DMS153 treated with DMSO at 0.1 percent for 48 hours (cell line): ENCODE data around the gene ZNF497.
"Not testable (repeated sequence)": the region's sequence is repeated elsewhere in the genome, so short reads cannot be mapped to it uniquely, and the experiment has no call there.

Source experiments
- DNase-seq: peaks from one replicate; lab custom pipeline; 2025; ENCODE audit not compliant: unreplicated experiment; lab: John Stamatoyannopoulos, UW

Gene ZNF497

DNA sequence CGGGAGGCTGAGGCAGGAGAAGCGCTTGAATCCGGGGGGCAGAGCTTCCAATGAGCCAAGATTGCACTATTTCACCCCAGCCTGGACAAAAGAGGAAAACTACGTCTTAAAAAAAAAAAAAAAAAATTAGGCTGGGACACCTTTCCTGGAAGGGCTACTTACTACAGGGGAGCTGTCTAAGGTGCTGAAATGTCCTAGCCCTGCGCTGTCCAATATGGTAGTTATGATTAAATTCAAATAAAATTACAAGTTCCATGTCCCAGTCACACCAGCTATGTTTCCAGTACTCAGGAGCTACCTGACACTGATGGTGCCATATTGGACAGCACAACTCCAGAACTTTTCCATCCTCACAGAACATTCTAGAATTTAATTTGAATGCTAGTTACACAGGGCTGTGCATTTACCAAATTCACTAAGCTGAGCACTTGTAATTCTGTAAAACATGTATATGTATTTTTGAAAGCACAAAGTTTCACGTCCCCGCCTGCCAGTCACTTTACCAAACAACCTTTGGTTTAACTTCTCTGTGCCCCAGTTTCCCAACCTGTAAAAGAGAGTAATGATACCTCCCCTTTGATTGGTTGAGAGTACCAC, 45.0 kb downstream of the ZNF497 start:
- no peak for DNase-seq

DNA sequence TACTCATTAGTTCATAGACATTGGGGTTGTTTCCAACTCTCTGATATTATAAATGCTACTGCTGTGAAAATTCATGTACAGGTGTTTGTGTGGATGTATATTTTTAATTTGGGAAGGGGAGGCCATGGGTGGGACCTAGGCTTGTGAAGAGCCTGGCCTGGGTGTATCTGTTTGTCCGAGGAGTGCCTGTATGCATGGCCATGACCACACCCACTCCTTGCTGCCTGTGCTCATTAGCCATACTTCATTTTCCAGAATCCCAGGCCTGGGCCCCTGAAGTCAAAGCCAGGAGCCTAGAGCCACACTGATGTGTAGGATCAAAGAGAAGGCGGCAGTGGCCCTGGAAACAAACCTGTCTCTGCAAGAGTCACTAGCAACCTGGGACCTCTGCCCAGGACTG, 47.0 kb downstream of the ZNF497 start:
- DNase-seq: no peak

DNA sequence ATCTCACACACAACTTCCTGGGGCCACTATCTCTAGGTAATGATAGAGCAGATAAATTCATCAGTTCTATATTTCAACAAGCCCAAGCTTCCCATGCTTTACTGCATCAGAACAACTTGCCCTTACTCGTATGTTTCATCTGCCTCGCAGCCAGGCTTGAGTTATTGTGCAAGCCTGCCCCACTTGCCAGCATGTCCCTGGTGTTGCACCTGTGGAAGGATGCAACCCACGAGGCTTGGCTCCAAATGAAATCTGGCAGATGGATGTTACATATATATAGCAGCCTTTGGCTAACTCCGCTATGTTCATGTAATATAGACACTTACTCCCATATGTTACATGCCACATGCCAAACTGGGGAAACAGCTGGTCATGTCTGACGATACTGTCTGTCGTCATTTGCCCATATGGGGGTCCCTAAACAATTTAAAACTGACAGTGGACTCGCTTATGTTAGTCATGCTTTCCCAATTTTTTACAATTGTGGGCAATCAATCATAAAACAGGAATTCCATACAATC, 51.1 kb downstream of the ZNF497 start:
- no peak for DNase-seq

GRCh38 chr19:58310685-58311084, 51.9 kb downstream of the ZNF497 start:
- DNase-seq: not testable (repeated sequence)

DNA sequence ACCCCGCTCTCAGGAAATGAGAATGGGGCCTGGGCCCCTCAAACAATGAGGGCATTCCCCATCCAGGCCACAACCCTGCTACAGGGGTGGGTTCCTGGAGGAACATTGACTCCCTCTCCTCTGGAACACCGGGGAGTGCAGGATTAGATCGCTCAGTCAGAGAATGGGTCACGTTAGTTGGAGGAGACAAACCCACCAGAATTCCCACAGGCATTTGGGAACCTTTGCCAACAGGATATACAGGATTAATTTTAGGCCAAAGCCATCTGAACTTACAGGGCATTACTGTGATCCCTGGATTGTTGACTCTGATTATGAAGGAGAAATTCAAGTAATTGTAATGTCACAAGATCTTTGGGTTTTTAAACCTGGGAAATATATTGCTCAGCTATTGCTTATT, 54.8 kb downstream of the ZNF497 start:
- no peak for DNase-seq

- DNase-seq: no peak
Measured at GRCh38 chr19:58305932-58306323, 56.6 kb downstream of the ZNF497 start.

DNA sequence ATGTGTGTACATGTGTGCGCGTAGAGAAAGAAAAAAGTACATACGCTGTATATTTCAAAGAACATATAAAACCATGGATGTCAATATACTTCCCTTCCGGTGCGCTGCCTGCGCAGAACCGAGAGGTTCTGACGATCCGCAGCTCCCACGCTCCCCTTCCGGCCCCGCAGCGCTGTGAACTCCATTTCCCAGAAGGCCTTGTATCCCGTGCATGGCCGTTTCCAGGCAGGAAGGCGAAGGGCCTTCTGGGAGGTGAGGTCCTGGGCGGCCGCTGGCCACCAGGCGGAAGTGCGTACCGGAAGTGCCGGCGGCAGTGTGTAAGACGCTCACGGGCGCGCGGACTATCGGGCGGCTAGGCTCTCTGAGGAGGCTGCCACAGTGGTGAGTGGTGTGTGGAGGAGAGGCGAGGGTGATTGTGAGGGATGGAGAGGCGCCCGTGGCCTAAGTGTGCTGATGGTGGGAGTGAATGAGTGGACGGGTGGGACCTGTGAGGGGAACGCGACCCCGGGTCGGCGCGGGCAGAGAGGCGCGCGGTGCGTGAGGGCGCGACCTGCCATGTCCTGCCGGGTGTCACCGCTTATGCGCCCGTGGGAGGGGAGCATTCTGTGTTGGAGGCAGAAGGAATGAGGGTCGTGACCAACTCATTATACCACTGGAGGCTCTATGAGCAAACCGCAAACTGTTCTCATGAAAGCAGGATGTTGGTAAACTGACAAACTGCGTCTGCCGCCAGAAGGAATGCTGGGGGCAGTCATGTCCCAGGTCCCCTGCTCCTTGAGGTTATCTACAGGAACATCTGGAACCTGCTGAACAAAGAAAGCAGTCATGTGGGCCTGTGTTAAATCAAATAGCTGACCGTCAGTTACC, 57.3 kb downstream of the ZNF497 start, which contains the start of gene ERVK3-1:
Gene ERVK3-1 (plus strand): TSS at position 313 of the 867 bp plus-strand sequence. CDS start 6,792 bp downstream, outside the sequence.
- DNase-seq: peak; percentile 92

DNA sequence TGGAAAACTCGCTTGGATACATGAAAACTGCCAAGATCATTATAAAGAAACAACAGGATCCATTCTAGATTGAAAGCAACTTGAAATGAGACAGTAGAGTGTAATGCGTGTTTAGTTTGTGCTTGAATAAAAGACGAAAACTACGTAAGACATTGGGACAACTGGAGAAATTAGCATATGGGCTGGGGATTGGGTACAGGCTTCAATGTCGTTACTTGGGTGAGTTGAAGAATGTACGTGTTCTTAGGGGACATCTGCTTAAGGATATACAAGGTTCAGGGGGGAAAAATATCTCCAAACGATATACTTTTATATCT, 57.8 kb downstream of the ZNF497 start:
- DNase-seq: no peak
